HepG2 (cell line): ENCODE measurements around the gene GOLPH3. TPM values are rescaled to one million over a fixed set of nuclear protein-coding genes. Genes with fewer than 3 reads are reported as not detected.
A peak's percentile ranks its signal among the peaks of the same experiment; 100 is the strongest.

Experiments used
- ATAC-seq: fragments of 200-7000 bp; cut with Tn5 transposase; 3 replicates; pipeline ENCODE4 v1.9.1; 2020; ENCODE audit warnings: mild to moderate bottlenecking, moderate library complexity
- BruUV-seq: library from RNA; stranded (reverse); fragments of 400-500 nt; replicated peaks from 2 replicates; lab custom pipeline; 2021; lab: Mats Ljungman, UMichigan
- CTCF ChIA-PET: fragments of 300-600 bp; formaldehyde crosslinking; extraction: SDS; loops from one replicate; lab custom pipeline; 2021; ENCODE audit warnings: low total read pairs, inconsistent platforms, low intra/inter-chr PET ratio; lab: Yijun Ruan, JAX
- POLR2A ChIA-PET: fragments of 350-600 bp; sonication (Branson Sonifier 250); formaldehyde crosslinking; loops from one replicate; lab custom pipeline; 2020; ENCODE audit warnings: antibody characterized with exemption, inconsistent platforms; lab: Yijun Ruan, JAX
- DNase-seq: peaks from one replicate; pipeline ENCODE4 v3.0.0-alpha.2; 2015; ENCODE audit warnings: low spot score
- FAIRE-seq: peaks from 3 replicates; lab custom pipeline; 2011; peaks lifted over from hg19 to GRCh38; lab: Jason Lieb, UNC
- H2AFZ ChIP-seq: one replicate; pipeline ENCODE4 v1.6.1; 2011; ENCODE audit warnings: low read length, inconsistent platforms
- H3K27ac ChIP-seq: fragments of 300-600 bp; 3 replicates; pipeline ENCODE4 v1.8.0; 2011; ENCODE audit warnings: mixed run types, mild to moderate bottlenecking, mixed read lengths, low read length, inconsistent platforms; ENCODE audit not compliant: insufficient read depth; ENCODE audit errors: extremely low read length
- H3K27me3 ChIP-seq, 2 experiments: fragments of 200-600 bp in 1 of 2; 2 replicates in 1 of 2; 3 replicates in 1 of 2; pipeline versions ENCODE4 v1.6.0 to v1.8.0; 2011; ENCODE audit warnings: low read length in 2 of 2, mild to moderate bottlenecking in 2 of 2, moderate library complexity in 2 of 2, inconsistent platforms in 1 of 2; ENCODE audit not compliant: insufficient read depth in 2 of 2, control insufficient read depth in 1 of 2
- H3K36me3 ChIP-seq, 2 experiments: fragments of 200-600 bp in 1 of 2; replicated peaks in 1 of 2; 2 replicates in 1 of 2; 3 replicates in 1 of 2; pipeline versions ENCODE4 v1.5.1 to v1.8.0; 2011; ENCODE audit warnings: low read length in 2 of 2, inconsistent platforms in 1 of 2; ENCODE audit not compliant: insufficient read depth in 2 of 2, control insufficient read depth in 1 of 2
- H3K4me1 ChIP-seq: 2 replicates; pipeline ENCODE4 v1.5.1; 2012; ENCODE audit warnings: low read length, inconsistent platforms; ENCODE audit not compliant: insufficient read depth
- H3K4me2 ChIP-seq: 2 replicates; pipeline ENCODE4 v1.6.0; 2011; ENCODE audit warnings: low read depth, low read length, inconsistent platforms
- H3K4me3 ChIP-seq, 3 experiments: fragments of 200-600 bp in 1 of 3; sonication (generic), shearing (Covaris generic) in 1 of 3; replicated peaks in 1 of 3; 2 replicates each; pipeline ENCODE4 v1.5.1; 2011 to 2016; ENCODE audit warnings: low read length in 3 of 3, inconsistent platforms in 2 of 3, low read depth in 2 of 3, mild to moderate bottlenecking in 2 of 3, control low read depth in 1 of 3, mixed read lengths in 1 of 3; ENCODE audit not compliant: insufficient read depth in 1 of 3
- H3K79me2 ChIP-seq: one replicate; pipeline ENCODE4 v1.6.1; 2011; ENCODE audit warnings: low read length, inconsistent platforms; ENCODE audit not compliant: insufficient read depth
- H3K9ac ChIP-seq: 2 replicates; pipeline ENCODE4 v1.6.0; 2011; ENCODE audit warnings: mild to moderate bottlenecking, low read depth, low read length, inconsistent platforms; ENCODE audit not compliant: insufficient read depth
- H3K9me3 ChIP-seq: 2 replicates; pipeline ENCODE4 v1.5.1; 2012; ENCODE audit warnings: mild to moderate bottlenecking, low read length
- H4K20me1 ChIP-seq: 2 replicates; pipeline ENCODE4 v1.6.0; 2011; ENCODE audit warnings: inconsistent platforms, mild to moderate bottlenecking, low read length, moderate library complexity; ENCODE audit not compliant: insufficient read depth
- CEBPB ChIP-seq: IDR thresholded peaks from 2 replicates; pipeline ENCODE4 v1.6.1; 2011; ENCODE audit warnings: low read depth, low read length, improper control_type of control experiment, borderline replicate concordance
- FOXP4 ChIP-seq: sonication (generic); formaldehyde crosslinking; IDR thresholded peaks from 2 replicates; pipeline ENCODE4 v1.4.0; 2020; ENCODE audit warnings: missing genetic modification reagents
- HNRNPK ChIP-seq: fragments of 200-400 bp; formaldehyde crosslinking; IDR thresholded peaks from 2 replicates; pipeline ENCODE4 v1.6.1; 2018; ENCODE audit warnings: low read length, low read depth, moderate library complexity, mild to moderate bottlenecking; ENCODE audit not compliant: poor library complexity, severe bottlenecking
- MBD4 ChIP-seq: IDR thresholded peaks from 2 replicates; pipeline ENCODE4 v1.6.1; 2012; ENCODE audit warnings: low read length, inconsistent platforms, borderline replicate concordance
- PAF1 ChIP-seq: IDR thresholded peaks from 2 replicates; pipeline ENCODE4 v1.6.1; 2016; ENCODE audit warnings: missing genetic modification reagents, missing compliant biosample characterization
- RBAK ChIP-seq: sonication (generic); formaldehyde crosslinking; IDR thresholded peaks from 2 replicates; pipeline ENCODE4 v1.5.1; 2020; ENCODE audit warnings: mild to moderate bottlenecking, missing genetic modification reagents
- TCF12 ChIP-seq, 2 experiments: fragments of 450-650 bp in 1 of 2; sonication (generic) in 1 of 2; formaldehyde crosslinking in 1 of 2; IDR thresholded peaks; 2 replicates each; pipeline versions ENCODE4 v1.6.1 to v1.8.0; 2017 to 2022; ENCODE audit warnings: antibody characterized with exemption in 1 of 2, mild to moderate bottlenecking in 1 of 2, missing genetic modification reagents in 1 of 2, moderate library complexity in 1 of 2
- ZFP91 ChIP-seq: sonication (generic); formaldehyde crosslinking; IDR thresholded peaks from 2 replicates; pipeline ENCODE4 v1.9.0; 2022; ENCODE audit warnings: missing genetic modification reagents, mild to moderate bottlenecking, borderline replicate concordance
- ZNF121 ChIP-seq: sonication (generic); formaldehyde crosslinking; IDR thresholded peaks from 2 replicates; pipeline ENCODE4 v1.5.0; 2020; ENCODE audit warnings: mild to moderate bottlenecking, missing genetic modification reagents
- ZNF362 ChIP-seq: sonication (generic); formaldehyde crosslinking; IDR thresholded peaks from 2 replicates; pipeline ENCODE4 v1.4.0; 2020; ENCODE audit warnings: missing genetic modification reagents, mild to moderate bottlenecking, borderline replicate concordance
- WGBS: methylation state at CpG from one replicate; pipeline ENCODE4 v1.1.6; 2017; ENCODE audit warnings: low lambda C conversion rate; 5-methylcytosine and 5-hydroxymethylcytosine counted together
- in situ Hi-C: cut with HindIII; loops from 2 replicates; pipeline ENCODE4 v1.10.0; 2017; ENCODE audit warnings: low pct_unique_long_range_greater_than_20kb; ENCODE audit not compliant: extremely low pct_ligation_motif_present
- intact Hi-C: fragments of 100-400 bp; cut with micrococcal nuclease; formaldehyde crosslinking; loops from one replicate; pipeline ENCODE4 v1.10.0; 2022; ENCODE audit not compliant: unreplicated experiment
- polyA plus RNA-seq, 8 experiments: library from polyadenylated mRNA; depleted of rRNA in 3 of 8; stranded (reverse) in 7 of 8; unstranded in 1 of 8; fragments of >200 nt; fragmentation: Illumina TruSeq in 4 of 8; extraction: Trizol in 4 of 8; gene quantifications; 2 replicates each; pipeline versions ENCODE4 v1.2.1 to v1.2.3, GENCODE V29; 2011 to 2016; ENCODE audit warnings: low read depth in 4 of 8, missing spikeins in 1 of 8, mixed read lengths in 1 of 8; ENCODE audit not compliant: insufficient read depth in 1 of 8
- total RNA-seq, 5 experiments: library from RNA; depleted of rRNA; stranded (reverse); fragments of >200 nt; fragmentation: Illumina TruSeq; extraction: Trizol; gene quantifications; 2 replicates each; pipeline ENCODE4 v1.2.3, GENCODE V29; 2016; ENCODE audit warnings: low read depth in 1 of 5
- TF ChIP-seq, protein P1 (sequence below), 2 experiments: sonication (generic) in 1 of 2; formaldehyde crosslinking in 1 of 2; IDR thresholded peaks; 2 replicates each; pipeline versions ENCODE4 v1.4.0 to v1.6.1; 2018 to 2020; ENCODE audit warnings: missing genetic modification reagents in 2 of 2, borderline replicate concordance in 1 of 2, low read depth in 1 of 2, mild to moderate bottlenecking in 1 of 2, missing biosample characterization in 1 of 2
- TF ChIP-seq, protein P2 (sequence below): sonication (generic); formaldehyde crosslinking; IDR thresholded peaks from 2 replicates; pipeline ENCODE4 v1.4.0; 2020; ENCODE audit warnings: missing genetic modification reagents

GOLPH3 gene
- total and polyA plus RNA-seq, 2 of the 13 experiments (the other 11 are each of a cell fraction or from before 2014, with no cell fraction given): 59.5 to 84.5 TPM

GRCh38 chr5:32155211-32155610 is 18.9 kb downstream of the GOLPH3 start:
- ChIA-PET CTCF (no interaction called here), POLR2A (interaction anchor here (0.6 kb wide), 1 partner anchor 23 kb away, joined by 5 read pairs; no protein-coding TSS in a partner anchor)
- no peak overlapping the region for H3K4me2 ChIP-seq
- FAIRE-seq (no peak), DNase-seq (no peak), ATAC-seq (peak; percentile 73)
- no TSS peak for BruUV-seq
- 59% methylated on average over 2 of the region's 2 CpGs for WGBS
- no peak for TF ChIP-seq PAF1 (CRISPR knock-in tag)
- no peak for TF ChIP-seq RBAK
- TF ChIP-seq CEBPB: no peak
- TF ChIP-seq, protein P1, sequence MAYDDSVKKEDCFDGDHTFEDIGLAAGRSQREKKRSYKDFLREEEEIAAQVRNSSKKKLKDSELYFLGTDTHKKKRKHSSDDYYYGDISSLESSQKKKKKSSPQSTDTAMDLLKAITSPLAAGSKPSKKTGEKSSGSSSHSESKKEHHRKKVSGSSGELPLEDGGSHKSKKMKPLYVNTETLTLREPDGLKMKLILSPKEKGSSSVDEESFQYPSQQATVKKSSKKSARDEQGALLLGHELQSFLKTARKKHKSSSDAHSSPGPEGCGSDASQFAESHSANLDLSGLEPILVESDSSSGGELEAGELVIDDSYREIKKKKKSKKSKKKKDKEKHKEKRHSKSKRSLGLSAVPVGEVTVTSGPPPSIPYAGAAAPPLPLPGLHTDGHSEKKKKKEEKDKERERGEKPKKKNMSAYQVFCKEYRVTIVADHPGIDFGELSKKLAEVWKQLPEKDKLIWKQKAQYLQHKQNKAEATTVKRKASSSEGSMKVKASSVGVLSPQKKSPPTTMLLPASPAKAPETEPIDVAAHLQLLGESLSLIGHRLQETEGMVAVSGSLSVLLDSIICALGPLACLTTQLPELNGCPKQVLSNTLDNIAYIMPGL (CRISPR knock-in tag; IDR thresholded peaks at IDR 0.05; ENCODE audit: borderline replicate concordance in 1 of 2, low read depth in 1 of 2): no peak
- no peak for TF ChIP-seq FOXP4 (CRISPR knock-in tag)
- peak; percentile 97 for TF ChIP-seq ZNF121
- no peak for TF ChIP-seq HNRNPK
- TF ChIP-seq TCF12 (IDR thresholded peaks at IDR 0.05): no peak
- TF ChIP-seq TCF12 (CRISPR knock-in tag; IDR thresholded peaks at IDR 0.05): no peak
- TF ChIP-seq, protein P2, sequence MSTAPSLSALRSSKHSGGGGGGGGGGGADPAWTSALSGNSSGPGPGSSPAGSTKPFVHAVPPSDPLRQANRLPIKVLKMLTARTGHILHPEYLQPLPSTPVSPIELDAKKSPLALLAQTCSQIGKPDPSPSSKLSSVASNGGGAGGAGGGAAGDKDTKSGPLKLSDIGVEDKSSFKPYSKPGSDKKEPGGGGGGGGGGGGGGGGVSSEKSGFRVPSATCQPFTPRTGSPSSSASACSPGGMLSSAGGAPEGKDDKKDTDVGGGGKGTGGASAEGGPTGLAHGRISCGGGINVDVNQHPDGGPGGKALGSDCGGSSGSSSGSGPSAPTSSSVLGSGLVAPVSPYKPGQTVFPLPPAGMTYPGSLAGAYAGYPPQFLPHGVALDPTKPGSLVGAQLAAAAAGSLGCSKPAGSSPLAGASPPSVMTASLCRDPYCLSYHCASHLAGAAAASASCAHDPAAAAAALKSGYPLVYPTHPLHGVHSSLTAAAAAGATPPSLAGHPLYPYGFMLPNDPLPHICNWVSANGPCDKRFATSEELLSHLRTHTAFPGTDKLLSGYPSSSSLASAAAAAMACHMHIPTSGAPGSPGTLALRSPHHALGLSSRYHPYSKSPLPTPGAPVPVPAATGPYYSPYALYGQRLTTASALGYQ (CRISPR knock-in tag): no peak
- 0 out of 2 replicates have a peak, but pooled peaks have one; percentile 11 for TF ChIP-seq ZNF362 (CRISPR knock-in tag)
- TF ChIP-seq ZFP91 (CRISPR knock-in tag): no peak
- TF ChIP-seq MBD4: no peak
- H4K20me1 ChIP-seq: peaks cover 79% of the 10 kb centered on the region
- in situ Hi-C loops (no loop called here), intact Hi-C loops (no loop called here)
- no peak overlapping the region for H2AFZ ChIP-seq
- no peaks in the 10 kb centered on the region for H3K27me3 ChIP-seq
- peaks cover 76% of the 10 kb centered on the region for H3K4me1 ChIP-seq
- H3K9ac ChIP-seq: no peak overlapping the region
- H3K4me3 ChIP-seq: no peak overlapping the region
- peaks cover 98% of the 10 kb centered on the region for H3K79me2 ChIP-seq
- peak overlapping the region; percentile 21 for H3K27ac ChIP-seq
- H3K9me3 ChIP-seq: no peaks in the 10 kb centered on the region
- H3K36me3 ChIP-seq: peaks cover 2 to 17% of the 10 kb centered on the region in 2 experiments; a peak in 3 of 5 replicates
